SK-N-SH (cell line): ENCODE results near the gene CCNL1. TPM values are rescaled to one million over a fixed set of nuclear protein-coding genes. Genes with fewer than 3 reads are reported as not detected.

Source experiments
- CTCF ChIA-PET: fragments of 300-600, 350-600 bp; formaldehyde crosslinking; extraction: SDS; loops from one replicate; lab custom pipeline; 2021; lab: Yijun Ruan, JAX
- POLR2A ChIA-PET: fragments of 350-600 bp; sonication (Branson Sonifier 250); formaldehyde crosslinking; extraction: SDS; loops from one replicate; lab custom pipeline; 2020; ENCODE audit warnings: antibody characterized with exemption, inconsistent platforms; lab: Yijun Ruan, JAX
- DNase-seq: peaks from one replicate; pipeline ENCODE4 v3.0.0; 2012
- H2AFZ ChIP-seq: fragments of 200-600 bp; sonication (generic); 2 replicates; pipeline ENCODE4 v1.8.1; 2016; ENCODE audit warnings: antibody characterized with exemption, mild to moderate bottlenecking, low read depth
- H3F3A ChIP-seq: fragments of 200-600 bp; sonication (generic); replicated peaks from 2 replicates; pipeline ENCODE3; 2016; ENCODE audit warnings: antibody characterized with exemption, mild to moderate bottlenecking; ENCODE audit not compliant: insufficient read depth
- H3K27ac ChIP-seq, 2 experiments: fragments of 200-500 bp in 1 of 2; fragments of 200-600 bp in 1 of 2; sonication (Bioruptor generic) in 1 of 2; sonication (generic), shearing (Covaris generic) in 1 of 2; 2 replicates each; pipeline versions ENCODE4 v1.5.1 to v1.6.1; 2014 to 2016; ENCODE audit warnings: low read depth in 2 of 2, inconsistent platforms in 1 of 2, low read length in 1 of 2, mild to moderate bottlenecking in 1 of 2, mixed read lengths in 1 of 2
- H3K27me3 ChIP-seq: fragments of 200-600 bp; sonication (generic), shearing (Covaris generic); 2 replicates; pipeline ENCODE4 v1.6.1; 2016; ENCODE audit warnings: mixed run types; ENCODE audit not compliant: insufficient read depth
- H3K36me3 ChIP-seq, 2 experiments: fragments of 200-500 bp in 1 of 2; fragments of 200-600 bp in 1 of 2; sonication (Bioruptor generic) in 1 of 2; sonication (generic) in 1 of 2; replicated peaks in 1 of 2; 2 replicates each; pipeline versions ENCODE3 to v1.5.1; 2014 to 2016; ENCODE audit warnings: low read length in 1 of 2, mild to moderate bottlenecking in 1 of 2; ENCODE audit not compliant: insufficient read depth in 2 of 2, control insufficient read depth in 1 of 2
- H3K4me1 ChIP-seq, 2 experiments: fragments of 200-500 bp in 1 of 2; fragments of 200-600 bp in 1 of 2; sonication (Bioruptor generic) in 1 of 2; sonication (generic), shearing (Covaris generic) in 1 of 2; 2 replicates each; pipeline versions ENCODE4 v1.5.1 to v1.6.1; 2014 to 2016; ENCODE audit warnings: low read depth in 1 of 2, low read length in 1 of 2, mixed run types in 1 of 2; ENCODE audit not compliant: insufficient read depth in 2 of 2, control insufficient read depth in 1 of 2
- H3K4me2 ChIP-seq: fragments of 200-600 bp; sonication (generic), shearing (Covaris generic); 2 replicates; pipeline ENCODE4 v1.6.1; 2017; ENCODE audit warnings: mixed run types
- H3K4me3 ChIP-seq, 2 experiments: fragments of 200-500 bp in 1 of 2; fragments of 200-600 bp in 1 of 2; sonication (Bioruptor generic) in 1 of 2; sonication (generic), shearing (Covaris generic) in 1 of 2; 2 replicates each; pipeline versions ENCODE4 v1.5.1 to v1.8.1; 2014 to 2016; ENCODE audit warnings: low read depth in 2 of 2, inconsistent platforms in 1 of 2, low read length in 1 of 2, mild to moderate bottlenecking in 1 of 2, mixed read lengths in 1 of 2, moderate library complexity in 1 of 2
- H3K79me2 ChIP-seq: fragments of 200-600 bp; sonication (generic); 2 replicates; pipeline ENCODE4 v1.8.1; 2017; ENCODE audit warnings: mild to moderate bottlenecking; ENCODE audit not compliant: insufficient read depth
- H3K9ac ChIP-seq: fragments of 200-600 bp; sonication (generic); 2 replicates; pipeline ENCODE4 v1.6.1; 2017; ENCODE audit warnings: mixed run types
- H3K9me2 ChIP-seq: fragments of 200-600 bp; sonication (generic); 2 replicates; pipeline ENCODE4 v1.6.1; 2017; ENCODE audit warnings: mixed run types
- H3K9me3 ChIP-seq: fragments of 200-600 bp; sonication (generic); 2 replicates; pipeline ENCODE4 v1.6.1; 2017; ENCODE audit warnings: mixed run types, mild to moderate bottlenecking, moderate library complexity
- H4K20me1 ChIP-seq: fragments of 200-600 bp; sonication (generic); 2 replicates; pipeline ENCODE4 v1.6.1; 2017; ENCODE audit warnings: mild to moderate bottlenecking, mixed run types; ENCODE audit not compliant: insufficient read depth
- CTCF ChIP-seq: fragments of 200-600 bp; sonication (generic); IDR thresholded peaks from 2 replicates; pipeline ENCODE4 v1.6.1; 2017; ENCODE audit warnings: antibody characterized with exemption, mild to moderate bottlenecking, moderate library complexity
- EP300 ChIP-seq, 2 experiments: IDR thresholded peaks; 2 replicates each; pipeline versions ENCODE4 v1.4.0 to v1.6.1; 2012; ENCODE audit warnings: borderline replicate concordance in 1 of 2, low read depth in 1 of 2, low read length in 1 of 2
- FOXJ3 ChIP-seq: sonication (generic); formaldehyde crosslinking; IDR thresholded peaks from 2 replicates; pipeline ENCODE4 v1.5.1; 2020; ENCODE audit warnings: mild to moderate bottlenecking, missing genetic modification reagents
- FOXM1 ChIP-seq: IDR thresholded peaks from 2 replicates; pipeline ENCODE4 v1.4.0; 2012; ENCODE audit warnings: low read depth, mild to moderate bottlenecking
- GATA2 ChIP-seq: sonication (generic); formaldehyde crosslinking; IDR thresholded peaks from 2 replicates; pipeline ENCODE4 v1.5.0; 2020; ENCODE audit warnings: mild to moderate bottlenecking, missing genetic modification reagents
- NFIC ChIP-seq: IDR thresholded peaks from 2 replicates; pipeline ENCODE4 v1.4.0; 2012; ENCODE audit warnings: borderline replicate concordance
- NRF1 ChIP-seq: IDR thresholded peaks from 2 replicates; pipeline ENCODE4 v1.6.1; 2012; ENCODE audit warnings: low read depth, mild to moderate bottlenecking, low read length
- PBX3 ChIP-seq: IDR thresholded peaks from 2 replicates; pipeline ENCODE4; 2012
- RCOR1 ChIP-seq: fragments of 150-350 bp; IDR thresholded peaks from 2 replicates; pipeline ENCODE4 v1.6.1; 2017; ENCODE audit warnings: antibody characterized with exemption, low read length
- RFX5 ChIP-seq: IDR thresholded peaks from 2 replicates; pipeline ENCODE4 v1.6.1; 2012; ENCODE audit warnings: mild to moderate bottlenecking, improper control_type of control experiment, low read length
- RXRA ChIP-seq: IDR thresholded peaks from 2 replicates; pipeline ENCODE4 v1.4.0; 2012; ENCODE audit warnings: low read depth, mild to moderate bottlenecking, borderline replicate concordance
- SIN3A ChIP-seq: IDR thresholded peaks from 2 replicates; pipeline ENCODE4 v1.6.1; 2012; ENCODE audit warnings: low read depth, mild to moderate bottlenecking, low read length, moderate library complexity, borderline replicate concordance
- SMC3 ChIP-seq: IDR thresholded peaks from 2 replicates; pipeline ENCODE4 v1.6.1; 2012; ENCODE audit warnings: low read depth, low read length, improper control_type of control experiment
- TEAD4 ChIP-seq: IDR thresholded peaks from 2 replicates; pipeline ENCODE4 v1.4.0; 2012; ENCODE audit warnings: mild to moderate bottlenecking, borderline replicate concordance; ENCODE audit not compliant: insufficient read depth
- USF2 ChIP-seq: fragments of 150-350 bp; IDR thresholded peaks from 2 replicates; pipeline ENCODE4 v1.6.1; 2017; ENCODE audit warnings: antibody characterized with exemption, low read length, low read depth, borderline replicate concordance
- WGBS: methylation state at CpG from one replicate; pipeline ENCODE4 v1.1.6; 2017; ENCODE audit warnings: low lambda C conversion rate; 5-methylcytosine and 5-hydroxymethylcytosine counted together
- polyA plus RNA-seq, 3 experiments: library from polyadenylated mRNA; depleted of rRNA; stranded (reverse); fragments of >200 nt; gene quantifications; 2 replicates each; pipeline ENCODE4 v1.2.3, GENCODE V29; 2012

CCNL1 gene
- polyA plus RNA-seq, 1 of the 3 experiments (the other 2 are of a cell fraction): 99.8 TPM

- no peaks in the 10 kb centered on the region for H3K9me2 ChIP-seq
- peaks cover 0 to 13% of the 10 kb centered on the region in 2 experiments; a peak in 1 of 4 replicates for H3K4me1 ChIP-seq
- H3K4me3 ChIP-seq: no peak overlapping the region
- POLR2A ChIA-PET: interaction anchor here (2.4 kb wide), 1 partner anchor 12 kb away, joined by 11 read pairs; no protein-coding TSS in a partner anchor
- H3K9me3 ChIP-seq: no peaks in the 10 kb centered on the region
- H3F3A ChIP-seq: no peaks in the 10 kb centered on the region
- no peak overlapping the region for H3K4me2 ChIP-seq
- CTCF ChIA-PET: interaction anchor here (1.1 to 4.8 kb wide), 4 partner anchors 13 to 651 kb away, joined by 3 to 26 read pairs (median 4); no protein-coding TSS in a partner anchor
- no peak overlapping the region for H3K9ac ChIP-seq
- H3K36me3 ChIP-seq: no peaks in the 10 kb centered on the region
- no peak for TF ChIP-seq SMC3
- TF ChIP-seq RCOR1: peak; percentile 6; the same call in 1 of the 2 replicates
- H4K20me1 ChIP-seq: no peaks in the 10 kb centered on the region
- no peaks in the 10 kb centered on the region for H3K27me3 ChIP-seq
- no peak overlapping the region for H3K27ac ChIP-seq
- no peaks in the 10 kb centered on the region for H3K79me2 ChIP-seq
- 79% methylated on average over 8 of the region's 8 CpGs for WGBS
- DNase-seq: no peak
- no peak overlapping the region for H2AFZ ChIP-seq
These were observed 59.1 kb downstream of the CCNL1 start for GRCh38 chr3:157100608-157101396.

GRCh38 chr3:157100096-157100477, 59.9 kb downstream of the CCNL1 start:
- Histone ChIP-seq H3K9me2 (no peaks in the 10 kb centered on the region), H3K36me3 (no peaks in the 10 kb centered on the region), H3K27ac (no peak overlapping the region), H2AFZ (no peak overlapping the region), H3K4me1 (peaks cover 0 to 10% of the 10 kb centered on the region in 2 experiments; a peak in 1 of 4 replicates), H3K4me2 (no peak overlapping the region), H3F3A (no peaks in the 10 kb centered on the region), H3K9ac (no peak overlapping the region), H3K9me3 (no peaks in the 10 kb centered on the region), H3K4me3 (no peak overlapping the region), H3K27me3 (no peaks in the 10 kb centered on the region), H3K79me2 (no peaks in the 10 kb centered on the region), H4K20me1 (no peaks in the 10 kb centered on the region)
- ChIA-PET POLR2A (interaction anchor here (2.4 kb wide), 1 partner anchor 11 kb away, joined by 11 read pairs; no protein-coding TSS in a partner anchor), CTCF (interaction anchor here (1.2 to 4.8 kb wide), 2 partner anchors 38 to 102 kb away, joined by 3 to 26 read pairs; no protein-coding TSS in a partner anchor)
- 87% methylated on average over 4 of the region's 4 CpGs for WGBS
- no peak for DNase-seq
- TF ChIP-seq RCOR1 (no peak), RFX5 (no peak), TEAD4 (no peak), USF2 (no peak), SMC3 (no peak), EP300 (IDR thresholded peaks at IDR 0.05; ENCODE audit: borderline replicate concordance in 1 of 2, low read depth in 1 of 2, low read length in 1 of 2) (no peak), NFIC (no peak), RXRA (no peak), NRF1 (no peak), PBX3 (no peak), SIN3A (no peak), FOXJ3 (CRISPR knock-in tag) (no peak), GATA2 (CRISPR knock-in tag) (no peak), CTCF (no peak), FOXM1 (no peak)
